Activated T-cell treated with anti-CD3 and anti-CD28 coated beads, Interleukin-2, amount 50 U/mL, for 24 hours (primary cell): ENCODE data around the gene BAIAP2L1.

ENCODE experiments used
- DNase-seq: peaks from one replicate; pipeline ENCODE4 v3.0.0-alpha.2; 2020
- H3K27ac Mint-ChIP-seq: 2 replicates; pipeline ENCODE4 v1.8.0; 2020; ENCODE audit warnings: mild to moderate bottlenecking, mixed read lengths
- H3K27me3 Mint-ChIP-seq: 2 replicates; pipeline ENCODE4 v1.8.0; 2020; ENCODE audit warnings: mixed read lengths
- H3K36me3 Mint-ChIP-seq: 2 replicates; pipeline ENCODE4 v1.8.0; 2020; ENCODE audit warnings: low read depth, mixed read lengths
- H3K4me1 Mint-ChIP-seq: 2 replicates; pipeline ENCODE4 v1.8.0; 2020; ENCODE audit warnings: low read depth, mixed read lengths
- H3K4me3 Mint-ChIP-seq: 2 replicates; pipeline ENCODE4 v1.8.0; 2020; ENCODE audit warnings: mild to moderate bottlenecking, moderate library complexity, mixed read lengths
- H3K9me3 Mint-ChIP-seq: 2 replicates; pipeline ENCODE4 v1.8.0; 2020; ENCODE audit warnings: mixed read lengths

The BAIAP2L1 gene

DNA sequence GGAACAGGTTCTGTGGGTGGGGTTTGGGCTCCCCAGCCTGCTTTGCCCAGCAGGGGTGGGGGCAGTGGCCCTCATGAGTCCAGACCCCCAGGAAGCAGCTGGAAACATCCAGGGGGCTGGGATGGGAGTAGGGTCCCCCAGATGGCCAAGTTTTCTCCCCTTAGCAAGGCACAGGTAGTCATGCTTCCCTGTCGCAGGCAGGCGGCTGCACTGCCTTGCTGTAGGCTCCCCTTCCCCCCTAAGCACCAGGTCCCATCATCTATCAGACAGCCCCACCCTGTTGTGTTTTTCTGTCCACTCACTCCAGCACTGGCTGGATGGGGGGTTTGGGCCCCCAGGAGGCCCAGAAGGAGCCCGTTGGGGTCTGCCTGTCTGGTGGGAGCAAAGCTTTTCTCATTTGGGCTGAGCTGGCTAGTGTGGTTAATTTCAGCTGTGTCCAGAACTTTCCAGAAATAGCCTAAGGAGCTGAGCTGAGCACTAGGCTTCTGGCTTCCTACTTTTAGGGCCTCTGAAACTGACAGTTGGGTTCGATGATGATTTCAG is 111.5 kb downstream of the BAIAP2L1 start:
- Mint-ChIP-seq H3K4me3 (no peak overlapping the region), H3K9me3 (no peaks in the 10 kb centered on the region), H3K27ac (peak overlapping the region; percentile 59), H3K27me3 (no peaks in the 10 kb centered on the region), H3K4me1 (peaks cover 14% of the 10 kb centered on the region), H3K36me3 (peaks cover 51% of the 10 kb centered on the region)
- DNase-seq: no peak

DNA sequence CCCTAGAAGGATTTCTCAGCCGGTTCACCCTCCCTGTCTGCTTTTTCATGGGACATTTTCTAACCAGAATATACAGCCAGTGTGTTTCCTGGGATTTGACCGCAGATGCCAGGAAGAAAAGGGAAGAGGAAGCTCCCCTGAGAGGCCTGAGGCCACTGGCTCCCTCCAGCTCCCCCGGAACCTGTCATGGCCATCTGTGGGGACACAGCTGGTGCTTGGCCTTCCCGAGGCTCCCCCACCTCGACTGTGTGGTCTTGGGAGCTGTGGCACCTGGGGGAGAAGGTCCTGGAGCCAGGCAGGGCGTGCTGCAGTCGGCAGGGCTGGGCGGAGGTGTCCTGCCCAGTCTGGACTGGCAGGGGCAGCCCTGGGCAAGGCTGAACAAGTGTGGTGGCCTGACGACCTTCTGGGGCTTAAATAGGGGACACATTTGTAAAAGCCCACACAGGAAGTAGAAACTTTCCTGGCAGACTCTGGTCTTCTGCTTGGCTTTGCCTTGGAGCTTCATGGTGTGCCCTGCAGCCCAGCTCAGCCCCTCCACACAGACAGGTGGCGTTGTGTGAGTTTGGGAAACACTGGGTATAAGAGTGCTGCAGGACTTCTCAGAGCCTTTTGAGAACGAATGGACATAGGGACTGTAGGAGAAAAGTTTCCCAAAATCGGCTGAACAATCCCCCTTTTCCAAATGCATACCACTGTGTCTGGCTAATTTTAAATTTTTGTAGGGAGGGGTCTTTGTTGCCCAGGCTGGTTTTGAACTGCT is 112.6 kb downstream of the BAIAP2L1 start:
- H3K27ac Mint-ChIP-seq: peak overlapping the region; percentile 73
- no peak for DNase-seq
- peaks cover 50% of the 10 kb centered on the region for H3K36me3 Mint-ChIP-seq
- H3K4me3 Mint-ChIP-seq: no peak overlapping the region
- no peaks in the 10 kb centered on the region for H3K27me3 Mint-ChIP-seq
- H3K9me3 Mint-ChIP-seq: no peaks in the 10 kb centered on the region
- H3K4me1 Mint-ChIP-seq: peaks cover 25% of the 10 kb centered on the region

DNA sequence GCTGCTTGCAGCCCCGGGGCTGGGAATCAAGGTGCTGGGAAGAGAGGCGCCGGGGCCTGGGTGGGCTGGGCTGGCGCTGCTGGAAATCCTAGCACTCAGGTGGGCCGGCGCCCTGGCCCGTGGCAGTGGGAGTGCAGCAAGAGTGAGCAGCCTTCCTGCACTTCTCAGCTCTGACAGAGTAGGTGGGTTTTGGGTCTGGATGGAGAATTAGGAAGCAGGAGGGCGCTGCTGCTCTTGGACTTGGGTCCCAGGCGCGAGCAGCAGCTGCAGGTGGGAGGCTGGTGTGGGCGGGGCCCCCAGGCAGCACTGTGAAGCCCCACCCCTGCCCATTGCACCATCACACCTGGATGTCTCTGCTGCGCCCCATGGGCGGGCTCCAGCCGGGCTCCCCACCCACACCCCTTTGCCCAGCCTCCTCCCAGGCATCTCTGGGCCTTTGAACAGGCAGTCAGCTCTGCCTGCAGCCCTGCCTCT is 113.4 kb downstream of the BAIAP2L1 start:
- H3K4me1 Mint-ChIP-seq: peaks cover 32% of the 10 kb centered on the region
- H3K27ac Mint-ChIP-seq: no peak overlapping the region
- H3K9me3 Mint-ChIP-seq: no peaks in the 10 kb centered on the region
- H3K27me3 Mint-ChIP-seq: no peaks in the 10 kb centered on the region
- H3K4me3 Mint-ChIP-seq: no peak overlapping the region
- DNase-seq: no peak
- H3K36me3 Mint-ChIP-seq: peaks cover 51% of the 10 kb centered on the region

DNA sequence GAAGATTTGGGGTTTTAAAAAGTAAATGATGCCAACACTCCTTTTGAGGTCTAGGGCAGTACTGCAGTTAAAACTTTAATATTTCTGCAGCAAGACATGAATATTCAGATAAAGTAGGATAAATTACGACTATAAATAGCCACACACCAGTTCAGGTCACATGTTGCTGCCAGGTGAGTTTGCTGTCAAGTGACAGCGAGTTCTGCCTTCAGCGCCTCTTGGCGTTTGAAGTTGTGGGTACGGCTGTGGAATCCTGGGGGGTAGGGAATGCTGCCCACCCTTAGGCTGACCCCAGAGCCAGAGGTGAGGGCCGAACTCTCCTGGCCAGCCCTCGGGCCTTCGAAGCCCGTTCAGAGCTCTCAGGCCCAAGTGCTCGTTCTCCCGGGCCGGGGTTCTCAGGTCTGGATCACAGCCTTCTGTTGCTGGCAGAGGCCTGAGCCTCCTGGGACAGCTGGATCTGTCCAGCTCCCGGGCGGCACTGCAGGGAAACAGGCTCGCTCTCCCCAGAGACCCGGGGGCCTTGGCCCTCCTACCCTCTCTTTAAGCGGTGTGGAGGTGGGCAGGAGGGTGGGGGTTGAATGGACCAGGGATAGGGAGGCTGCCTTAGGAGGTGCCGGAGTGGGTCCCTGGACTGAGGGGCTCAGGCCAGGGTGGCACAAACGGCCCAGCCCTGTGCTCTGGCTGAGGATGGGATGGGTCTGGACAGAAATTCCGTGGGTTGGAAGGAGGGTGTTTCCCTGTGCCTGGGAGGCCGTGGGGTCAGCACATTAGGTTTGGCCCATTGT is 114.0 kb downstream of the BAIAP2L1 start:
- Mint-ChIP-seq H3K27me3 (no peaks in the 10 kb centered on the region), H3K36me3 (peaks cover 46% of the 10 kb centered on the region), H3K4me1 (peaks cover 34% of the 10 kb centered on the region), H3K27ac (no peak overlapping the region), H3K4me3 (no peak overlapping the region), H3K9me3 (no peaks in the 10 kb centered on the region)
- DNase-seq: no peak

DNA sequence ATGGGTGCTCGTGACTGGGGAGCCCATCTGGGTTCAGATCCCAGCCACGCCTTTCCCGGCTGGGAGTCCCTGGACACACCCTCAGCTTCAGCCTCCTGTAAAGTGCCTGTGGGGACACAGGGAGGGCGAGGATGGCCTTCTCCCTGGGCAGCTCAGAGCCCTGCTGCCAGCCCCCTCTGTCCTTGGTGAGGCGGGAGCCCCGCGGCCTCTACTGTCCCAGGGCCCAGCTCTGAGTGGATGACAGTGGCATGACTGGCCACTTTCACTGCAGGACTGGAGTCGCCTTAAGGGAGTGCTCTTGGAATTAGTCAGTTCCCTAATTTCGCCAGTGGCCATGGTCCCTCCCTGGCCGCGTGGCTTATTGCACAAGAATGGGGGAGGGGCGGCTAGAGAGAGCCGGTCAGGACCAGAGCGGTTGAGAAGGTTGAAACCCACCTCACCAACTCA is 114.8 kb downstream of the BAIAP2L1 start:
- Mint-ChIP-seq H3K36me3 (peaks cover 39% of the 10 kb centered on the region), H3K4me1 (peaks cover 34% of the 10 kb centered on the region), H3K27ac (no peak overlapping the region), H3K4me3 (no peak overlapping the region), H3K9me3 (no peaks in the 10 kb centered on the region), H3K27me3 (no peaks in the 10 kb centered on the region)
- no peak for DNase-seq

GRCh38 chr7:98285157-98286092 is 115.5 kb downstream of the BAIAP2L1 start:
- H3K9me3 Mint-ChIP-seq: no peaks in the 10 kb centered on the region
- no peak for DNase-seq
- H3K27me3 Mint-ChIP-seq: no peaks in the 10 kb centered on the region
- H3K36me3 Mint-ChIP-seq: peaks cover 37% of the 10 kb centered on the region
- no peak overlapping the region for H3K4me3 Mint-ChIP-seq
- H3K27ac Mint-ChIP-seq: peak overlapping the region; percentile 55
- H3K4me1 Mint-ChIP-seq: peaks cover 40% of the 10 kb centered on the region

DNA sequence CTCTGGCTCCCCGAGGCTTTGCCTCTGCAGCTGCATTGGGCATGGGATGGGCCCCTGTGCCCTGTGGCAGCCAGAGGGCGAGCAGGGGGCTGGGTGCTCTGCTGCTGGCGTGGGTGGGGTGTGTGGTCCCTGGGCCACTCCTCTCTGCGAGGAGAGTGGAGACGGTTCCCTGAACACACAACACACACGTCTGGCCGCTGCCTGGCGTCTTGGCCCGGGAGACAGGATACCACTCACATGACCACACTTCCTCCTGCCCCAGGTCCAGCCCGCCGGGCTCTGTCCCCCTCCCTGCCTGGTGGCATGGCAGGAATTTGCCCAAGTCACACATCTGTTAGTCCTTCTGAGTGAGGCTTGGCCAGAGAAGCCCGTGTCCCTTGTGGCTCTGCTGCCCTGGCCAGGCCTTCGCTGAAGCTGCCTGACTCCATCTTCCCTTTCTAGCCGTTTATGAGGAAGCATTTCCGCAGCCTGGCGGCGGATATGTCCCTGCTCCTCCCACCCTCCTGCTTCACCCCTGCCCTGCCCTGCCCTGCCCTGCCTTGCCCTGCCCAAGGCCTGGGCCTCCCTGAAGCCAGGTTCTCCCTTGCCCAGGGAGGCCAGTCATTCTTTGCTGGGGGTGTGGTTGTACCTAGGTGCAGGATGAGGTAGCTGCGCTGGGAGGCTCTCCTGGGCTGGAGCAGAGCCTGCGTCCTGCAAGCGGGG is 116.4 kb downstream of the BAIAP2L1 start:
- Mint-ChIP-seq H3K36me3 (peaks cover 34% of the 10 kb centered on the region), H3K9me3 (no peaks in the 10 kb centered on the region), H3K27ac (peak overlapping the region; percentile 55), H3K4me1 (peaks cover 40% of the 10 kb centered on the region), H3K4me3 (peak overlapping the region; percentile 27), H3K27me3 (no peaks in the 10 kb centered on the region)
- DNase-seq: no peak

- Mint-ChIP-seq H3K4me3 (peak overlapping the region; percentile 83), H3K4me1 (peaks cover 40% of the 10 kb centered on the region), H3K27me3 (no peaks in the 10 kb centered on the region), H3K36me3 (peaks cover 34% of the 10 kb centered on the region), H3K27ac (peak overlapping the region; percentile 8), H3K9me3 (no peaks in the 10 kb centered on the region)
- no peak for DNase-seq
Observed at GRCh38 chr7:98283887-98284222, 117.0 kb downstream of the BAIAP2L1 start.

DNA sequence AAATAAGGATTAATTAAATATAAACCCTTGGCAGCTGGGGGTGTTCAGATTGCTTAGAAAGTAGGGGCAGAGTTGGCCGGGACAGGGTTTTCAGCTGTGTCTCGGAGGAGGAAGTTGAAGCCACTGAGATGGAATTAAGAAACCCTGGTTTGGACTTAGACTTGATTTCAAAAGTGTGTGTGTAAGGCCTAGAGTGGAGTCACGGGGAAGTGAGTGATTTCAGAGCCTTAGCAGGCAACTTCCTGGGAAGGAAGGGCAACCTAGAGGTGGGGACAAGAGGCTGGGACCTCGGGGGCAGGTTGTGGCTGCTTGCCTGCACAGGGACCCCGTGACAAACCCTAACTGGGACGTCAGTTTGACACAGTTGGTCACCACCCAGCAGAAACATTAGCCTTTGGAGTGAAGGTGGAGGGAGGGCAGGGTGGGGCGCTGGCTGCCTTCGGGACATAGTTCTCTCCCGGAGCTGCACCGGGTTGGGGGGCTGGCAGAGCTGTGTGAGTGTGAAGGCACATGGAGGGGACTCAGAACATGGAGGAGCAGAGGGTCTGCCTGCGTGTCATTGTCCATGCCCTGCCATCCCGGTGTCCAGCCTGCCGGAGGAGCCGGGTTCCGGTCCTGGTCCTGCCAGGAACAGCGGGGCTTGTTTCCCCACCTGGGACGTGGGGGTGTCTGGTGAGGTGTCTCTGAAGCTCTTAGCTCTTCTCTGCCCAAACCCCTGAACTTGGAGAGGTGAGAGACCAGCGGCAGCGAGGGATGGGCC is 117.6 kb downstream of the BAIAP2L1 start:
- Mint-ChIP-seq H3K9me3 (no peaks in the 10 kb centered on the region), H3K27ac (peak overlapping the region; percentile 84), H3K36me3 (peaks cover 32% of the 10 kb centered on the region), H3K27me3 (no peaks in the 10 kb centered on the region), H3K4me3 (peak overlapping the region; percentile 83), H3K4me1 (peaks cover 40% of the 10 kb centered on the region)
- no peak for DNase-seq

DNA sequence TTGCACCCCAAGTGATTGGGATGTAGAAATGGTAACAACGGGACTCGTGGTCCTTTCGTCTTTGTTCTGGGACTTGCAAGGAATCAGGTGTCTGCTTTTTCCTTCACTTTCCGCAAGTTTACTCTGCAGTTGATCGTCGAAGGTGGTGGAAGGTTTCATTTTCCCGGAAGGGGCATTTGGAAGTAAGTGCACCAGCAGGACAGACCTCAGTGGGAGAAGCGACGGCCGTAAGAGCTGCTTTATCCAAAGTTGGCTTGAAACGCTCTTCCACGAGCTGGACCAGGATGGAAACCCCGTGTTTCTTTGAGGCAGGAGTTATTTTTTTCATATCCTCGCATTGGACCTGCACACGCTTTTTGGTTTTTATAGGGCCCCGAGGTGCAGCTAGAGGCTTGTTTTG is 118.2 kb downstream of the BAIAP2L1 start:
- H3K4me3 Mint-ChIP-seq: peak overlapping the region; percentile 83
- H3K9me3 Mint-ChIP-seq: no peaks in the 10 kb centered on the region
- H3K36me3 Mint-ChIP-seq: peaks cover 32% of the 10 kb centered on the region
- no peaks in the 10 kb centered on the region for H3K27me3 Mint-ChIP-seq
- H3K27ac Mint-ChIP-seq: peak overlapping the region; percentile 84
- no peak for DNase-seq
- peaks cover 40% of the 10 kb centered on the region for H3K4me1 Mint-ChIP-seq

DNA sequence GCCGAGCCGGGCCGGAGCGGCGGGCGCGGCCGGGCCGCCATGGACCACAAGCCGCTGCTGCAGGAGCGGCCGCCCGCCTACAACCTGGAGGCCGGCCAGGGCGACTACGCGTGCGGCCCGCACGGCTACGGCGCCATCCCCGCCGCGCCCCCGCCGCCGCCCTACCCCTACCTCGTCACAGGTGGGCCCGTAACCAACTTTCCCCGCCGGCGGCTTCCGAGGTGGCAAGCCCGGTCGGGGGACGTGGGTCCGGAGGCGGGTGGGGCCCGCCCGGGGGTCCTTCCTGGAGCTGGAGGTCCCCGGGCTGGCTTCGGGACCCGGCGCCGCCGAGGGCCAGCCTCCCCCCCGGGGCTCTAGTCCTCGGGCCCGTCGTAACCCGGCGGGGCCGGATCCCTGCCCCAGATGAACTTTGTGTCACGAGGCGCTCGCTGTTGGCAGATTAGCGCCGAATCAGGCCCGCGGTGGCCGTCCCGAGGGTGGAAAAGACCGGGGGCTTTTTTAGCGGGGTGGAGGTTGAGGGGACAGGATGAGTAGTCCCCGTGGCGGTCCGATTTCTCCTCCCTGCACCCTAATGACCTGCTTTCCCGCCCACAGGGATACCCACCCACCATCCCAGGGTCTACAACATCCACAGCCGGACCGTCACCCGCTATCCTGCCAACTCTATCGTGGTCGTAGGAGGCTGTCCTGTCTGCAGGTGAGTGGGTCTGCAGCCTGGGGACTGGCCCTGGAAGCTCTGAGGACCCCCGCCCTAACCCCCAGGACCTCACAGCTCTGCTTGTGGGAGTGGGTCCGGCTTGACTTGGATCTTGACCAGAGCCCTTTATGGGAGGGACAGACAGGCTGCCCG is 118.9 kb downstream of the BAIAP2L1 start:
- Mint-ChIP-seq H3K9me3 (no peaks in the 10 kb centered on the region), H3K27ac (peak overlapping the region; percentile 84), H3K36me3 (peaks cover 32% of the 10 kb centered on the region), H3K4me3 (peak overlapping the region; percentile 83), H3K27me3 (no peaks in the 10 kb centered on the region), H3K4me1 (peaks cover 40% of the 10 kb centered on the region)
- no peak for DNase-seq
